ENCODE results near the gene PLCXD3. TPM values are rescaled to one million over a fixed set of nuclear protein-coding genes. Genes with fewer than 3 reads are reported as not detected.

The PLCXD3 gene
- total and polyA plus RNA-seq, 10 of the 15 experiments (the other 5 are each of a cell fraction or from before 2014, with no cell fraction given), result not detected

- intact Hi-C loops (cut with micrococcal nuclease; ENCODE audit: unreplicated experiment), result no loop called here
These were observed 118.4 kb downstream of the PLCXD3 start for GRCh38 chr5:41392016-41392415.

DNA sequence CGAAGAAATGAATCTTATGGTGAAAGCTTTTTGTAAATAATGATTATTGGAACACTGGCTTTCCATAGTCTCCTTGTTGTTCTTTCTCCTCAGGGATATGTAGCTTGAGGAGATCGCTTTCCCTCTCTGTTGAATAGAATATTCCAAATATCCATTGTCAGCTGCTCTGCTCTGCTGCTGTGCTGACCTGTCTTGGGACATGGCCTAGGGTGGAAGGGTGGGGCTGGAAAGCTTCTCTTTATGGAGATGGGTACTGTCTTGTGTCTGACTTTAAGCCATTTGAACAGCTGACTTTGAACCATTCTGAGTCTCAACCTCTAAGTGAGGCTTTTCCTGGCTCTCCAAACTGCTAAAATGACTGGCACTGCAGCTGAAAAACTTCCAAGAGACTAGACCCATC lies 135.8 kb downstream of the PLCXD3 start:
- RAD21 ChIA-PET (ENCODE audit: unreplicated experiment), result no interaction called here
- Histone ChIP-seq H3K9me3 (replicated peaks; ENCODE audit: control insufficient read depth, insufficient read depth, low read length) (no peaks in the 10 kb centered on the region), H3K4me1 (ENCODE audit: control insufficient read depth, insufficient read depth, low read length) (no peaks in the 10 kb centered on the region), H3K4me3 (no peak overlapping the region), H2AFZ (ENCODE audit: control insufficient read depth, low read depth, low read length) (no peak overlapping the region), H3K79me2 (ENCODE audit: control insufficient read depth, insufficient read depth, low read length) (no peaks in the 10 kb centered on the region), H3K9ac (ENCODE audit: control insufficient read depth, insufficient read depth, low read length) (no peak overlapping the region), H4K20me1 (ENCODE audit: control insufficient read depth, insufficient read depth) (no peaks in the 10 kb centered on the region), H3K36me3 (ENCODE audit: control insufficient read depth in 2 of 2, insufficient read depth in 2 of 2, low read length in 1 of 2) (no peaks in the 10 kb centered on the region), H3K27me3 (replicated peaks in 1 of 2; ENCODE audit: control insufficient read depth in 2 of 2, insufficient read depth in 2 of 2, low read length in 1 of 2) (no peaks in the 10 kb centered on the region; a peak in 1 of 4 replicates), H3K4me2 (ENCODE audit: control insufficient read depth, insufficient read depth) (no peak overlapping the region), H3K27ac (ENCODE audit: control insufficient read depth, insufficient read depth) (no peak overlapping the region)
- no peak for DNase-seq (ENCODE audit: low read depth, low spot score)
- intact Hi-C loops (cut with micrococcal nuclease; ENCODE audit: unreplicated experiment) (no loop called here), in situ Hi-C loops (cut with MboI) (no loop called here)
- SMC1A ChIA-PET (ENCODE audit: uncharacterized antibody, unreplicated experiment), result interaction anchor here (0.8 kb wide), 1 partner anchor 10 kb away, joined by 3 read pairs; no protein-coding TSS in a partner anchor
- BruUV-seq (replicated peaks), result no TSS peak
- FAIRE-seq, result no peak
- WGBS (ENCODE audit: insufficient coverage, insufficient replicate concordance, low lambda C conversion rate, missing lambda C conversion rate), result 0% methylated on average over 2 of the region's 2 CpGs
- CTCF ChIA-PET, result no interaction called here
- POLR2A ChIA-PET, result no interaction called here
- no peak for ATAC-seq
- no peak for TF ChIP-seq SMAD1 (IDR thresholded peaks at IDR 0.05; ENCODE audit: low read depth, partially characterized antibody)
- no peak for TF ChIP-seq BCLAF1 (IDR thresholded peaks at IDR 0.05)
- no peak for TF ChIP-seq FOXK2 (IDR thresholded peaks at IDR 0.05)
- no peak for TF ChIP-seq ZNF274 (IDR thresholded peaks at IDR 0.05; ENCODE audit: insufficient read depth, insufficient read length)
- TF ChIP-seq RCOR1 (conservative IDR thresholded peaks at IDR 0.05; ENCODE audit: low read depth, low read length), result no peak
- TF ChIP-seq IRF3 (IDR thresholded peaks at IDR 0.05), result no peak
- TF ChIP-seq POLR2AphosphoS5 (IDR thresholded peaks at IDR 0.05; ENCODE audit: low read length), result no peak
- no peak for TF ChIP-seq SP1 (IDR thresholded peaks at IDR 0.05; ENCODE audit: low read depth, low read length)
- no peak for TF ChIP-seq MAX (IDR thresholded peaks at IDR 0.05; ENCODE audit: low read depth, low read length)
- TF ChIP-seq ZNF217 (IDR thresholded peaks at IDR 0.05), result no peak
- TF ChIP-seq, protein P1, sequence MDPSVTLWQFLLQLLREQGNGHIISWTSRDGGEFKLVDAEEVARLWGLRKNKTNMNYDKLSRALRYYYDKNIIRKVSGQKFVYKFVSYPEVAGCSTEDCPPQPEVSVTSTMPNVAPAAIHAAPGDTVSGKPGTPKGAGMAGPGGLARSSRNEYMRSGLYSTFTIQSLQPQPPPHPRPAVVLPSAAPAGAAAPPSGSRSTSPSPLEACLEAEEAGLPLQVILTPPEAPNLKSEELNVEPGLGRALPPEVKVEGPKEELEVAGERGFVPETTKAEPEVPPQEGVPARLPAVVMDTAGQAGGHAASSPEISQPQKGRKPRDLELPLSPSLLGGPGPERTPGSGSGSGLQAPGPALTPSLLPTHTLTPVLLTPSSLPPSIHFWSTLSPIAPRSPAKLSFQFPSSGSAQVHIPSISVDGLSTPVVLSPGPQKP (IDR thresholded peaks at IDR 0.05; ENCODE audit: low read depth, low read length), result no peak
- TF ChIP-seq RAD51 (IDR thresholded peaks at IDR 0.05), result no peak
- no peak for TF ChIP-seq CHD1 (IDR thresholded peaks at IDR 0.05; ENCODE audit: low read depth, low read length)
- no peak for TF ChIP-seq MEF2A (IDR thresholded peaks at IDR 0.05; ENCODE audit: insufficient read depth, low read depth, low read length)

More at GRCh38 chr5:41392016-41392415, 118.4 kb downstream of the PLCXD3 start:
- Histone ChIP-seq H4K20me1 (ENCODE audit: control insufficient read depth, insufficient read depth) (no peaks in the 10 kb centered on the region), H3K27ac (ENCODE audit: control insufficient read depth, insufficient read depth) (no peak overlapping the region), H3K36me3 (ENCODE audit: control insufficient read depth in 2 of 2, insufficient read depth in 2 of 2, low read length in 1 of 2) (no peaks in the 10 kb centered on the region), H3K4me1 (ENCODE audit: control insufficient read depth, insufficient read depth, low read length) (no peaks in the 10 kb centered on the region), H3K27me3 (replicated peaks in 1 of 2; ENCODE audit: control insufficient read depth in 2 of 2, insufficient read depth in 2 of 2, low read length in 1 of 2) (no peaks in the 10 kb centered on the region), H2AFZ (ENCODE audit: control insufficient read depth, low read depth, low read length) (no peak overlapping the region), H3K4me3 (no peak overlapping the region), H3K4me2 (ENCODE audit: control insufficient read depth, insufficient read depth) (no peak overlapping the region), H3K79me2 (ENCODE audit: control insufficient read depth, insufficient read depth, low read length) (no peaks in the 10 kb centered on the region), H3K9ac (ENCODE audit: control insufficient read depth, insufficient read depth, low read length) (no peak overlapping the region), H3K9me3 (replicated peaks; ENCODE audit: control insufficient read depth, insufficient read depth, low read length) (no peaks in the 10 kb centered on the region)
- in situ Hi-C loops (cut with MboI), result no loop called here
- TF ChIP-seq SMARCA5 (IDR thresholded peaks at IDR 0.05) (no peak), SMAD5 (IDR thresholded peaks at IDR 0.05; ENCODE audit: low read depth) (no peak)
- DNase-seq (ENCODE audit: low read depth, low spot score) (no peak), ATAC-seq (no peak), FAIRE-seq (no peak)
- BruUV-seq (replicated peaks), result no TSS peak
- ChIA-PET POLR2A (no interaction called here), RAD21 (ENCODE audit: unreplicated experiment) (no interaction called here), CTCF (no interaction called here), SMC1A (ENCODE audit: uncharacterized antibody, unreplicated experiment) (no interaction called here)
- 0% methylated on average over 1 of the region's 1 CpG for WGBS (ENCODE audit: insufficient coverage, insufficient replicate concordance, low lambda C conversion rate, missing lambda C conversion rate)
